Hematopoietic multipotent progenitor cell (in vitro differentiated cells): ENCODE measurements around the gene AIDA. TPM values are rescaled to one million over a fixed set of nuclear protein-coding genes. Genes with fewer than 3 reads are reported as not detected.
"Not testable (repeated sequence)": the region's sequence is repeated elsewhere in the genome, so short reads cannot be mapped to it uniquely, and the experiment has no call there.

Experiments used
- DNase-seq, 3 donors: peaks; one replicate each; pipeline ENCODE4 v3.0.0-alpha.2; 2011 to 2015; ENCODE audit warnings: low read depth in 2 of 3, low spot score in 2 of 3
- total RNA-seq: library from RNA; depleted of rRNA; stranded (reverse); fragments of >200 nt; gene quantifications from one replicate; pipeline ENCODE4 v1.2.3, GENCODE V29; 2012

AIDA gene
- total RNA-seq, 1 donor: 11.6 TPM

GRCh38 chr1:222713091-222713961 is 1.0 kb upstream of the AIDA start:
- DNase-seq: peak; percentile 77 to 97 (median 97)

- peak; percentile 18 to 66 (median 65) for DNase-seq
Observed at GRCh38 chr1:222711319-222712252, 705 bp downstream of the AIDA start.

- DNase-seq: no peak
Observed at GRCh38 chr1:222709700-222710153, 2.6 kb downstream of the AIDA start.

GRCh38 chr1:222706815-222707214 is 5.5 kb downstream of the AIDA start:
- peak in 1 of 3 donors; percentile 1 for DNase-seq

GRCh38 chr1:222704260-222704659 is 8.0 kb downstream of the AIDA start:
- DNase-seq: no peak

- no peak for DNase-seq
Observed at GRCh38 chr1:222702210-222702609, 10.1 kb downstream of the AIDA start.

- no peak for DNase-seq
Observed at GRCh38 chr1:222697826-222698225, 14.5 kb downstream of the AIDA start.

GRCh38 chr1:222697203-222697602 is 15.1 kb downstream of the AIDA start:
- no peak for DNase-seq

- DNase-seq: no peak
Observed at GRCh38 chr1:222696741-222697140, 15.6 kb downstream of the AIDA start.

- no peak for DNase-seq
Observed at GRCh38 chr1:222694927-222695326, 17.4 kb downstream of the AIDA start.

- DNase-seq: no peak
Observed at GRCh38 chr1:222691016-222691415, 21.3 kb downstream of the AIDA start.

- DNase-seq: no peak
Observed at GRCh38 chr1:222680080-222680479, 32.2 kb downstream of the AIDA start.

GRCh38 chr1:222670110-222670509 is 42.2 kb downstream of the AIDA start:
- DNase-seq: no peak

GRCh38 chr1:222669107-222669506 is 43.2 kb downstream of the AIDA start:
- not testable (repeated sequence) for DNase-seq

- DNase-seq: not testable (repeated sequence)
Observed at GRCh38 chr1:222668184-222668583, 44.1 kb downstream of the AIDA start.

- DNase-seq: no peak
Observed at GRCh38 chr1:222665964-222666363, 46.3 kb downstream of the AIDA start.

- no peak for DNase-seq
Observed at GRCh38 chr1:222663431-222663934, 48.8 kb downstream of the AIDA start.

- DNase-seq: no peak
Observed at GRCh38 chr1:222657899-222658298, 54.4 kb downstream of the AIDA start.

GRCh38 chr1:222656391-222657155 is 55.7 kb downstream of the AIDA start:
- DNase-seq: no peak

GRCh38 chr1:222654849-222655248 is 57.4 kb downstream of the AIDA start:
- peak; percentile 65 to 92 (median 86) for DNase-seq
